ENCODE measurements around the gene SND1.

SND1 gene

GRCh38 chr7:127651556-127652332 is at the start of gene SND1:
Gene SND1 (plus strand): TSS chr7:127652194. CDS start chr7:127652374, 180 bp downstream.
- DNase-seq = peak; percentile 100

- no peak for DNase-seq
Observed at GRCh38 chr7:127608446-127608845, 43.5 kb upstream of the SND1 start.

GRCh38 chr7:127609297-127609696 is 42.7 kb upstream of the SND1 start:
- DNase-seq = no peak

GRCh38 chr7:127612263-127612662 is 39.7 kb upstream of the SND1 start:
- DNase-seq = no peak

- no peak for DNase-seq
Observed at GRCh38 chr7:127616724-127617123, 35.3 kb upstream of the SND1 start.

- DNase-seq = no peak
Observed at GRCh38 chr7:127618042-127618441, 34.0 kb upstream of the SND1 start, which contains the start of gene PAX4. Gene PAX4 (minus strand): TSS chr7:127618142. CDS start chr7:127615928, 2,214 bp downstream.

GRCh38 chr7:127618775-127619174 is 33.2 kb upstream of the SND1 start:
- DNase-seq = no peak

- no peak for DNase-seq
Observed at GRCh38 chr7:127619681-127620405, 32.2 kb upstream of the SND1 start.

- no peak for DNase-seq
Observed at GRCh38 chr7:127620406-127621233, 31.4 kb upstream of the SND1 start.

- no peak for DNase-seq
Observed at GRCh38 chr7:127625331-127625730, 26.7 kb upstream of the SND1 start.

GRCh38 chr7:127628445-127628844 is 23.5 kb upstream of the SND1 start:
- no peak for DNase-seq

GRCh38 chr7:127629268-127629854 is 22.6 kb upstream of the SND1 start:
- peak; percentile 47 for DNase-seq

- no peak for DNase-seq
Observed at GRCh38 chr7:127632276-127632910, 19.6 kb upstream of the SND1 start.

GRCh38 chr7:127635659-127636285 is 16.2 kb upstream of the SND1 start:
- no peak for DNase-seq

GRCh38 chr7:127638197-127638596 is 13.8 kb upstream of the SND1 start:
- DNase-seq = no peak

- DNase-seq = no peak
Observed at GRCh38 chr7:127644484-127644883, 7.5 kb upstream of the SND1 start.

GRCh38 chr7:127647636-127648035 is 4.4 kb upstream of the SND1 start:
- no peak for DNase-seq

- DNase-seq = no peak
Observed at GRCh38 chr7:127648986-127649385, 3.0 kb upstream of the SND1 start.

- no peak for DNase-seq
Observed at GRCh38 chr7:127650847-127651555, 993 bp upstream of the SND1 start.

- DNase-seq = peak; percentile 25
Observed at GRCh38 chr7:127652333-127653248, 597 bp downstream of the SND1 start.
